ENCODE results near the gene THPO.

The THPO gene

DNA sequence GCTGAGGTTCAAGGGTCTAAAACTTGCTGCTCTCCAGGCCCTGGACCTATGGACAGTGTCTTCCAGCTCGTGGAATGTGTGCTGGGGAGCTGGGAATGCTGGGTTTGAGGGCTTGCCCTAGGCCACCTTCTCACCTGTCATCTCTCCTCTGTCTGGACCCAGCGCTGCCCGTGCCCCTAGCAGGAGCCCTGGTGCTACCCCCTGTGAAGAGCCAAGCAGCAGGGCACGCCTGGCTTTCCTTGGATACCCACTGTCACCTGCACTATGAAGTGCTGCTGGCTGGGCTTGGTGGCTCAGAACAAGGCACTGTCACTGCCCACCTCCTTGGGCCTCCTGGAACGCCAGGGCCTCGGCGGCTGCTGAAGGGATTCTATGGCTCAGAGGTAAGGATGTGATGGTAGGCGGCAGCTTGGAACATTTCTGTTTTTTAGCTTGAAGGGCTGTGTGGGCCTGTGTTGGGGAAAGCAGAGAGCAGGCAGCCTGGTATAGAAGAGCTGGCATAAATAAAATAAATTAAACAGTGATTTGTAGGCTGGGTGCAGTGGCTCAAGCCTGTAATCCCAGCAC is 6.9 kb upstream of the THPO start:
- DNase-seq (ENCODE audit: low read depth in 3 of 3, low spot score in 1 of 3) = no peak

DNA sequence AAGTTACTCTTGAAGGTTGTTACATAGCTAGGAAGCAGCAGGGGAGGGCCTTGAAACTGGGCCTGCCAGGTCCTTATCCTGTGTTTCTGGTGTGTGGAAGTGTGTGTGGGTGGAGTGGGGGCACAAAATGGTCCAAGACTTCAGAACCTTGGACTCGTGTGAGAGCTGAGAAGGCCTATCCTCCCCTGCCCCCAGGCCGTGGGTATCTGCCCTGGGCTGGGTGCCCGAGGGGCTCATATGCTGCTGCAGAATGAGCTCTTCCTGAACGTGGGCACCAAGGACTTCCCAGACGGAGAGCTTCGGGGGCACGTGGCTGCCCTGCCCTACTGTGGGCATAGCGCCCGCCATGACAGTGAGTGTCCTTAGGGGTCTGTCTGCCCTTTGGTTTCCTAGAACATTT is 6.3 kb upstream of the THPO start:
- no peak for DNase-seq (ENCODE audit: low read depth in 3 of 3, low spot score in 1 of 3)

DNA sequence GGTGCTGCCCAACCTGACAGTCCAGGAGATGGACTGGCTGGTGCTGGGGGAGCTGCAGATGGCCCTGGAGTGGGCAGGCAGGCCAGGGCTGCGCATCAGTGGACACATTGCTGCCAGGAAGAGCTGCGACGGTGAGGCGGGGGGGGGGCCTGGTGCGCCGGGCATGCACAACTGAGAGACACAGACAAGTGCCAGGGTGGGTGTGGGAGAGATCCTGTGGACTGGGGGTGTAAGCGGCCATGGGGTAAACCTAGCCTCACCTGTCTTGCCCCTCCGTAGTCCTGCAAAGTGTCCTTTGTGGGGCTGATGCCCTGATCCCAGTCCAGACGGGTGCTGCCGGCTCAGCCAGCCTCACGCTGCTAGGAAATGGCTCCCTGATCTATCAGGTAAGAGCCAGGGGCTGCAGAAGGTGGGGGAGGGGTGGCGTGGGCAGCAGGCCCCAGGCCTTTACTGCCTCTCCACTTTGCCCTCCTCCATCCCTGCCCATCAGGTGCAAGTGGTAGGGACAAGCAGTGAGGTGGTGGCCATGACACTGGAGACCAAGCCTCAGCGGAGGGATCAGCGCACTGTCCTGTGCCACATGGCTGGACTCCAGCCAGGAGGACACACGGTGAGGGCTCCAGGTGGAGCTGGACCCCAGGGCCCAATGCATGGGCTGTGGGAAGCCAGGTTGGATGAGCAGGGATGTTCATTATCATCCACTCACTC is 5.2 kb upstream of the THPO start:
- no peak for DNase-seq (ENCODE audit: low read depth in 3 of 3, low spot score in 1 of 3)

DNA sequence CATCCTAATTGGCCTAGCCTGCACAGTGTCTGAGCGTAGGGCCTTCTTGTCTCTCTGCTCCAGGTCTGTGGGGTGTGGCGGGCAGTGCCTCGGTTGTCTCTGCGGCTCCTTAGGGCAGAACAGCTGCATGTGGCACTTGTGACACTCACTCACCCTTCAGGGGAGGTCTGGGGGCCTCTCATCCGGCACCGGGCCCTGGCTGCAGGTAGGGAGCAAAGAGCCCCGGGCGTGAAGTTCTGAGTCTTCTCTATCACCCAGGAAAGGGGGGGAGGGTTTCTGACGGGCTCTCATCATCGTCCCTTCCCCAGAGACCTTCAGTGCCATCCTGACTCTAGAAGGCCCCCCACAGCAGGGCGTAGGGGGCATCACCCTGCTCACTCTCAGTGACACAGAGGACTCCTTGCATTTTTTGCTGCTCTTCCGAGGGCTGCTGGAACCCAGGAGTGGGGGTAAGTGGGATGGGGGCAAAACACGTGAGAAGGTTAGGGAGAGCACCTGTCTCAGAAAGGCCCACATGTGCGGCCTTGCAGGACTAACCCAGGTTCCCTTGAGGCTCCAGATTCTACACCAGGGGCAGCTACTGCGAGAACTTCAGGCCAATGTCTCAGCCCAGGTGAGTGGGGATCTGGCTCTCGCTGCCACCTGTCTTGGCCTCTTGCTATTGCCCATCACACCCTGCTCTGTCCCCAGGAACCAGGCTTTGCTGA is 4.5 kb upstream of the THPO start:
- DNase-seq (ENCODE audit: low read depth in 3 of 3, low spot score in 1 of 3) = no peak

DNA sequence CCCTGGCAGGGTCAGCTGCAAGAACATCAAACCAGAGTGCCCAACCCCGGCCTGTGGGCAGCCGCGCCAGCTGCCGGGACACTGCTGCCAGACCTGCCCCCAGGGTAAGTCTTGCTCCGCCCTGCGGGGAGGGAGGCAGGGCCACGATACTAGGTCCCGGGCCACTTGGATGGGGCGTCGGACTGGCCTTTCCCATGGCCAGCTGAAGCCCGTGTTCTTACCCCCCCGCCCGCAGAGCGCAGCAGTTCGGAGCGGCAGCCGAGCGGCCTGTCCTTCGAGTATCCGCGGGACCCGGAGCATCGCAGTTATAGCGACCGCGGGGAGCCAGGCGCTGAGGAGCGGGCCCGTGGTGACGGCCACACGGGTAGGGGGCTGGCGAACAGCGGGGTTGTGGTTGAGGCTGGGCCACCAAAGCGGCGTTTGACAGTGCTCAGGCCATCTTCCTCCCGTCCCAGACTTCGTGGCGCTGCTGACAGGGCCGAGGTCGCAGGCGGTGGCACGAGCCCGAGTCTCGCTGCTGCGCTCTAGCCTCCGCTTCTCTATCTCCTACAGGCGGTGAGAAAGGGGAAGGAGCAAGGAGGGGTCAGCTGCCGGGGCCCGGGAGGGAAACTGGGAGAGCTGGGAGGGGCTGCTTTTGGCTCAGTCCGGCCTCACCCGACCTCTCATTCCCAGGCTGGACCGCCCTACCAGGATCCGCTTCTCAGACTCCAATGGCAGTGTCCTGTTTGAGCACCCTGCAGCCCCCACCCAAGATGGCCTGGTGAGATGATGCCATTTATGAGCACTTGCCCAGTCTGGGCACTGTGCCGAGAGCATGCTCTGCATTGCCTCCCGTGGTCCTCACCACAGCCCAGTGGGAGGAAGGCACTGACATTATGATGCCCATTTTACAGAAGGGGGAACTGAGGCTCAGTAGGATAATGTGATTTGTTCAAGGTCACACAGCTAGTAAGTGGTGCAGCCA is 3.5 kb upstream of the THPO start:
- DNase-seq (ENCODE audit: low read depth in 3 of 3, low spot score in 1 of 3) = no peak

DNA sequence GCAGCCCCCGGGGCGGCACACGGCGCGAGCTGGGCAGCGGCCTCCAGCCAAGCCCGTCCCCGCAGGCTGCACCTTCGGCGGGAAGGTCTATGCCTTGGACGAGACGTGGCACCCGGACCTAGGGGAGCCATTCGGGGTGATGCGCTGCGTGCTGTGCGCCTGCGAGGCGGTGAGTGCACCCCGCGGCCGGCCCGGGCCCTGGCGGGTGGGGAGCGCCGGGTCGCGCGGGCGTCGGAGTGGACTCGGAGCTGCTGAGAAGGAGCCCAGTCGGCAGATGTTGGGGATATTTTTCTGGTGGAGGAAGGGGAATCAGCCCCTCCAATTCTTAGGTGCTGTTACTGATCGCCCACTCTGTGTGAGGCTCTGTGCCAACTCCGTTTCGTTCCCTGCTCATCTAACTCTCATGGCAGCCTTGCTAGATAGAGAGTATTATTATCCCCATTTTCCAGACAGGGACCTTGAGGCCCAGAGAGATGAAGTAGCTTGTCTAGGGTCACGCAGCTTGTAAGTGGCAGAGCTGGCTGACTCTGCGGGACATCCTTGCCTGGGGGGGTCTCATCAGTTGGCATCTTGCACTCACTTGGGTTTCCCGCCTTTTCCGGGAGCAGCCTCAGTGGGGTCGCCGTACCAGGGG is 2.7 kb upstream of the THPO start:
- no peak for DNase-seq (ENCODE audit: low read depth in 3 of 3, low spot score in 1 of 3)

DNA sequence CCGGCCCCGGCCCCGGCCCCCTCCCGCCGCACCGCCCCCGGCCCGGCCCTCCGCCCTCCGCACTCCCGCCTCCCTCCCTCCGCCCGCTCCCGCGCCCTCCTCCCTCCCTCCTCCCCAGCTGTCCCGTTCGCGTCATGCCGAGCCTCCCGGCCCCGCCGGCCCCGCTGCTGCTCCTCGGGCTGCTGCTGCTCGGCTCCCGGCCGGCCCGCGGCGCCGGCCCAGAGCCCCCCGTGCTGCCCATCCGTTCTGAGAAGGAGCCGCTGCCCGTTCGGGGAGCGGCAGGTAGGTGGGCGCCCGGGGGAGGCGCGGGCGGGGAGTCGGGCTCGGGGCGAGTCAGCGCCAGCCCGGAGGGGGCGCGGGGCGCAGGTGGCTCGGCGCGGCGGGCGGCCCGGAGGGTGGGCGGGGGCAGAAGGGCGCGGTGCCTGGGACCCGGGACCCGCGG is 2.2 kb upstream of the THPO start:
- DNase-seq (ENCODE audit: low read depth in 3 of 3, low spot score in 1 of 3) = no peak

DNA sequence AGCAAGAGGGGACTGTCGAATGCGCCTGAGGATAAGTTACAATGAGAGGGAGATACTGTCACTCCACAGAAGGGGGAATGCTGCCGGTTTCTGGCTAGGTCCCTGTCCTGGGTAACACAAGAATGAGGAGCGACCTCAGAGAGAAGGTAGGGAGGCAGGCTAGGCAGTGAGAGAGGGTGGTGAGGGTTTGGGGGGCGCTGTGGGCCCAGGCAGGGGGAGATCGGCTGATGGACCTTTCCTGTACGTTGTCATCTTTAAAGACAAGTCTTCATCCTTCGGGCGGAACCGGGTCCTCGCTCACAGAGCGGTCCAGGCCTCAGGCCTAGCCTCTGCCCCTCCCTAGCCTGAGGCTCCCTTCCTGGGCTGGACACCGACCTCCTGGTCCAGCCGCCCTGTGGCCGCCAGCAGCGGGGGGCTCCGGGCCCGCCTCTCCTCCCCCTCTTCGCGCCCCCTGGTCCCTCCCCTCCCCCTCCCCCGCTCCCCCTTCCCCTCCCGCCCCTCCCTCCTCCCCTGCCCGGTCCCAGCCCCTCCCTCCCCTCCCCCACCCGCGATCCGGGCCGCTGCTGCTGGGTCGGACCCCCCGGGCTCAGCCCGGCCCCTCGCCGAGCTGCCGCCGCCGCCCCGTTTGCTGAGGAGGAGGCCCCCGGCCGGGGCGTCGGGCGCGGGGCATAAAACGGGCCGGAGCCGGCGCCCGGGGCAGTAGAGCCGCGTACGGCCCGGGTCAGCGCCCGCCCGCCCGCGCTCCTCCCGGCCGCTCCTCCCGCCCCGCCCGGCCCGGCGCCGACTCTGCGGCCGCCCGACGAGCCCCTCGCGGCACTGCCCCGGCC is 1.6 kb upstream of the THPO start, which contains the start of gene CHRD:
Gene CHRD (plus strand): TSS at position 697 of the 827 bp plus-strand sequence. CDS start 265 bp downstream, outside the sequence.
- DNase-seq (ENCODE audit: low read depth in 3 of 3, low spot score in 1 of 3) = no peak

DNA sequence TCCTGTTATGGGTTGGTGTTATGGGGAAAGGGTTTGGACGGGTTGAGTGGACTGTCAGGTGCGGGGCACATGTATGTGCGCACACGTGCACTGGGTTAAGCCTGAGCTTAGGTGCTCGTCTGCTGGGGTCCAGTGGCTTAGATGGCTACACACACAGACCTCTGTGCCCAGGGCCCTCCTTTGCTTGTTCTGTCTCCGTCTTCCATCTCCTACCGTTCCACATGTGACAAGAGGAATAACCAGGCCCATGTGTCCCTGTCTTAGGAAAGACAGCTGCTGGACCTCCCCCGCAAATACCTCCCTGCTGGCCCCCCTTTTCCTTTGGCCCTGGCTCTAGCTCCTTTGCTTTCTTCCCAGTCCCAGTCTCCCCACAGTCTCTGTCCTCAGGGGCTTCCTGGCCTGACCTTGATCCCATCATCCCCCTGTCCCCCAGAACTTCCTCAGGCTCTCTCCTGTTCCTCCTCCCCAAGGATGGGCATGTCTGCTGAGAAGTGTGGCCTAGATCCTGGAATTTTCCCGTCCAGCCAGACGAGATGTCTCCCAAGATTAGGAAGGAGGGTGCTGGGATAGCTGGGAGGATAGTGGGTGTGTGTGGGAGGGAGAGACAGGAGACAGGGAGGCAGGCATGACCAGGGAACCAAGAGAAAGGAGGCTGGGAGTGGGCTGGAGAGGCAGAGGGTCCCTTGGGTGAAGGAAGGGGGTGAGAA is 797 bp upstream of the THPO start:
- DNase-seq (ENCODE audit: low read depth in 3 of 3, low spot score in 1 of 3) = no peak

DNA sequence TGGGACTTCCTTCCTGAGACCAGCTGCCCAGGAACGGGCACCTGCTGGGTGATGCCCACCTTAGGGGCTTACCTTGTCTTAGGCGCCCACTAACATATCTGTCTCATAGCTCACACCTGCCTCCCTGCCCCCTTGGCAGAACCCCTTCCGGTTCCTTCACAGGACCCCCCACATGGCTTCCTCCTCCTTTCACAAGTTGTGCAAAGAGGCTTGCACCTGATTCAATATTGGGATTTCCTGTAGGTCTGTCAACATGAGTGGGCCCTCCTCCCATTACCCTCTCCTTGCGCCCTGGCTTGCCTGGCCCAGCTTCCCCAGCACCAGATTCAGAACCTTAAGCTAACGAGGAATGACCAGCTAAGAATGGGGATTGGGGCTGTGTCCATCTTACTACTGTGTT is 633 bp downstream of the THPO start:
- no peak for DNase-seq (ENCODE audit: low read depth in 3 of 3, low spot score in 1 of 3)

DNA sequence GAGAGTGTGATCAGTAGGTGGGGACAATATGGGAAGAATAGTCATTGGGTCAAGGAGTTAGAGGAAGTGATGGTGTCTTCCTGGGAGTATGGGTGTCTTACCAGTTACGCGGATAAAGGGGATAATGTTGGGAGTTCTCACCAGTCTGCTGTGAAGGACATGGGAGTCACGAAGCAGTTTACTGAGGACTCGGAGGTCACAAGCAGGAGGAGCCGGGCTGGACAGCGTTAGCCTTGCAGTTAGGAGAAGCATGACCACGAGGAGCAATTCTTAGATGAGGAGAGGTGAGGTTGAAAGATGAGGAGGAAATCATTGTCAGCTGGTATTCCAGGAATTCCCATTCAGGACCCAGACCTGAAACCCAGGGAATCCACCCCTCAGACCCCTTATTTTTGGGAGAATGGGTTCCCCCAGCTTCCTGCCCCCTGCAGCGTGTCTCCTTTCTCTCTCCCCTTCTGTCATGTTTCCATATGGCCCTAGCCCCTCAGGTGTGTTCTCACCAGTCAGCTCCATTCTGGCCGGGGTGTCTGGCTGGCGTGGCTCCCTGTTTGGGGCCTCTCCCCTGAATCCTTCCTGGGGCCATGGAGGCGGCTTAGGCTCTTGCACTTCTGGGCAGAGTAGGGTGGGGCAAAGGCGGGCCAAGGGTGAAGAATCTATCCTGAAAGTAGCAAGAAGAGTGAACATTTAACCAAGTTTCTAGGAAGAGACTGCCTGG is 2.1 kb downstream of the THPO start:
- DNase-seq (ENCODE audit: low read depth in 3 of 3, low spot score in 1 of 3) = no peak

DNA sequence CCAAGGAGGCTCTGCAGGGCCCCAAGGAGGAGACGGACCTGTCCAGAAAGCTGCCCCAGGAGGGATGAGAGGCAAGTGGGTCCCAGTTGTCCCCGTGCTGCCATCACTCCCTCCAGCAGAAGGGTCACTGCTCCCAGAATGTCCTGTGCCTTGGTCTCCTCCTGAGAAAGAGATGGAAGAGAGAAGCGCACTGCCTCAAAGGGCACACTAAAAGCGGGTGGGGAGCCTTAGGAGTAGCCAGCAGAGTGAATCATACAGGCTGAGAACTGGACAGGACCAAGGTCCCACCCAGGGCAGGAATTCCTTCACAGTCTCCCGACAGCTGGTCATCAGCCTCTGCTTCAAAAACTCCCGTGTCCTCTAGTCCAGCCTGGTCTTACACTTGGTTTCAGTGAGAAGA is 4.6 kb downstream of the THPO start:
- no peak for DNase-seq (ENCODE audit: low read depth in 3 of 3, low spot score in 1 of 3)

DNA sequence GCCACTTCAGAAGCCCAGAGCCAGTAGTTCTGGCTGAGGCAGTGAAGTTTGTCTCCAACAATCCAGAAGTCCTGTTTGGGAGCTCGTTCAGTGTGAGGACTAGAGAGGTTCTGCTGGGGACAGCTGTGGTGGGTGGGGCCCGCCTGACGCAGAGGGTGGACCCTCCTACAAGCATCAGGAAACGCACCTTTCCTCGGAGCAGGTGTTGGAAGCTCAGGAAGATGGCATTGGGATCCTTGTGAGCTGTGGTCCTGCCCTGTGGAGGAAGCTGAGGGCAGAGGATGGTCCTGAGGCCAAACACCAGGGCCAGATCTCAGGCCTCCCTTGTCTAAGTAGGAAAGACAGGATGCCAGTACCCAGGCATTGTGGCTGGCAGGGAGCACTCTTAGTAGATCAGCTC is 5.1 kb downstream of the THPO start:
- no peak for DNase-seq (ENCODE audit: low read depth in 3 of 3, low spot score in 1 of 3)

DNA sequence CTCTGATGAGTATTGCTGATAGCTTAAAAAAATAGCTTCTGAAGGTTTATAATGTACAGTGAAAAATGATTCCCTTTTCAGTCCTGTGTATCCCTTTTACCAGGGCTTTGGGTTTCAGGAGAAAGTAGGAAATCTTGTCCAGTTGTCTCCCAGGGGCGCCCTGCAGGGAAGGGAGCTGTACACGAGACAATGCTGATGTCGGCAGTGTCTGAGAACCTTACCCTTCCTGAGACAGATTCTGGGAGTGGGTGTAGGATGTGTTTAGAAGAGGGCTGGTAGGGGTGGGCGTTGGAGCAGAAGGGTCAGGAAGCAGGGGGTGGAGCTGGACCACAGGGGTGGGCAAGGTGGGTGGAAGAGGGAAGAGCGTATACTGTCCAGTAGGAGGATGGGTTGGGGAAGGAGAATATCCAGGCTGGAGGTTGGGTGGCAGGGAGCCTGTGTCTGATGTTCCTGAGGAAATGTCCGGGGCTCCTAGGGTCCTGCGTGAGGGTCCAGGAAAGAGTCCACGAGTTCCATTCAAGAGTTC is 5.6 kb downstream of the THPO start:
- DNase-seq (ENCODE audit: low read depth in 3 of 3, low spot score in 1 of 3) = no peak

DNA sequence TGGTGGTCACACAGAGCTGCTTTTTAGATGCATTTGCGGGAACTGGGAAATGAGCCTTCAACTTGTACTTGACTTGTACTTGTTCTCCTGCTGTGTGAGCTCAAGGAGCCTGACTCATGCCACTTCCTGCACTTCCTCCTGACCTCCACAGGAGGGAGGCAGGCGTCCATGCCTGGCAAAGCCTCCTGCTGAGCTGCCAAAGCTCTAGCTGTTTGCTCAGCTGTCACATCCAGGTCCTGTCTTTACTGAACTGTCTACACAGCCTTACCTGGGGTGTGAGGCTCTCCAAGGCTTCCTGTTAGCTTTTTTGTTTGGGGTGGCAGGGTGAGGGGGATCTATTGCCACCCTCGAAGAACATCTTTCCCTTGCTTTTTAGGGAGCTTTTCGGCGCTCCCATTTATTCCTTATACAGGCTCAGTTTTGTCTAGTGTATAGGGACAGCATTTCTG is 6.4 kb downstream of the THPO start:
- DNase-seq (ENCODE audit: low read depth in 3 of 3, low spot score in 1 of 3) = peak in 1 of 3 donors; percentile 29

DNA sequence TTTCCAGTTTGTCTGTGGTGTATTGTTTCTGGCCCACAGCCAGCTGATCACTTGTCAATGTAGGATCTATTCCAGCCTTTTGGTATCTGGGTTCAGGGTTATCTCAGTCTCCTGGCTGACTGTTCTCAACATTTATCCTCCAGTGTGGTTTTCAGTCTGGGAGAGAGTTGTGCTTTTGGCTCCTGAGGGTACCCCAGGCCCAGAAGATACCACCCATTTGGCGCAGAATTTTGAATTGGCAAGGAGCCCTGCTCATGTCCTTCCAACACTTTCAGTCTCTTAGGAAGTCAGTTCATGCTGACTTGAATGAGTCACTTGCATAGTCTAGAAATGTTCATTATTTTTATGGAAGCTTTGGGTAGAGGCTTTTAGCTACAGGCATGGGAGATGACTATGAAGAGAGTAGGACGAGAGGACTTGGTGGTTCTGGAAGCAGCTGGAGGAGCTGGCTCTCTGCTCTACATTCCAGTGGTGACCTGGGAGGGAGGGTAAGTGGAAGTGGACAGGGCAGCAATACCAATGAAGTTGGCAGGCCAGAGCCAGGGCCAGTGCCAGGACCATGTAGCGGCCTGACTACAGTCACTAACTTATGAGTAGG is 9.3 kb downstream of the THPO start:
- DNase-seq (ENCODE audit: low read depth in 3 of 3, low spot score in 1 of 3) = no peak

DNA sequence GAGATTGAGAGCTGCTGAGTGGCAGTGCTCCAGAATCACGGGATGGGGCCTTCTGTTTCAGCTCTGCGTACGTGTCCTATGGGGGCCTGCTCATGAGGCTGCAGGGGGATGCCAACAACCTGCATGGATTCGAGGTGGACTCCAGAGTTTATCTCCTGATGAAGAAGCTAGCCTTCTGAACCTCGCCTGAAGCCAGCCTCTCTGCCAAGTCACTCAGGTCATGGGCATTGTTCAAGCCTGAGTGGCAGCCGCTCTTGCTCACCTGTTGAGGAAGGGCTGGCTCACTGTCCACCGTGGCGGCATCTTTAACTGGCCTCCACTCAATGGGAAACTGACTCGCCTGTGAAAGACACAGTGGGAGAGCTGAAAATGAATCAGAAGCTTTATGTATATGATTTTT is 9.9 kb downstream of the THPO start:
- DNase-seq (ENCODE audit: low read depth in 3 of 3, low spot score in 1 of 3) = no peak

Measured in stimulated activated CD4-positive, alpha-beta T cell treated with anti-CD3 and anti-CD28 coated beads, TNF-alpha, amount 100 ng/mL, for 1 hour (primary cell).